Fibroblast of villous mesenchyme (primary cell): ENCODE data around the gene ZNF451. TPM values are rescaled to one million over a fixed set of nuclear protein-coding genes. Genes with fewer than 3 reads are reported as not detected.
A peak's percentile ranks its signal among the peaks of the same experiment; 100 is the strongest.
"Not testable (repeated sequence)": the region's sequence is repeated elsewhere in the genome, so short reads cannot be mapped to it uniquely, and the experiment has no call there.

ENCODE experiments used
- DNase-seq: peaks from one replicate; pipeline ENCODE4 v3.0.0-alpha.2; 2010; ENCODE audit warnings: low read depth
- H3K4me3 ChIP-seq: 2 replicates; pipeline ENCODE4 v1.5.1; 2011; ENCODE audit warnings: low read depth, mild to moderate bottlenecking, low read length
- CTCF ChIP-seq: IDR thresholded peaks from 2 replicates; pipeline ENCODE4 v1.5.1; 2012; ENCODE audit warnings: low read depth, mild to moderate bottlenecking, low read length; ENCODE audit not compliant: insufficient read depth
- total RNA-seq: library from RNA; depleted of rRNA; stranded (reverse); fragments of >200 nt; gene quantifications from 2 replicates; pipeline ENCODE4 v1.2.3, GENCODE V29; 2012

ZNF451 gene
- total RNA-seq: 58.6 and 85.1 TPM in 2 replicates

GRCh38 chr6:57089687-57090457, at the start of gene ZNF451:
ZNF451 (plus strand) TSS chr6:57090188; CDS start chr6:57090254, 66 bp downstream.
- peak; percentile 98 for DNase-seq
- peak within 1 kb of the TSS; percentile 58 for H3K4me3 ChIP-seq

GRCh38 chr6:57044061-57044460, 45.9 kb upstream of the ZNF451 start:
- not testable (repeated sequence) for DNase-seq, H3K4me3 ChIP-seq

More at GRCh38 chr6:57089687-57090457, at the start of gene ZNF451:
- TF ChIP-seq CTCF: no peak

GRCh38 chr6:57044568-57044967, 45.4 kb upstream of the ZNF451 start:
- TF ChIP-seq CTCF: no peak
- DNase-seq: no peak
- H3K4me3 ChIP-seq: no peak overlapping the region

GRCh38 chr6:57046332-57047256, 43.4 kb upstream of the ZNF451 start, which contains the start of gene KIAA1586:
KIAA1586 (plus strand) TSS chr6:57046693; CDS start chr6:57046756, 63 bp downstream.
- H3K4me3 ChIP-seq: peak within 1 kb of the TSS; percentile 70
- DNase-seq: peak; percentile 89

GRCh38 chr6:57047257-57047585, 42.8 kb upstream of the ZNF451 start:
- H3K4me3 ChIP-seq, DNase-seq: not testable (repeated sequence)

- not testable (repeated sequence) for DNase-seq
Measured at GRCh38 chr6:57047859-57048258, 42.1 kb upstream of the ZNF451 start.

GRCh38 chr6:57048577-57048976, 41.4 kb upstream of the ZNF451 start:
- TF ChIP-seq CTCF: no peak
- no peak for DNase-seq
- H3K4me3 ChIP-seq: peak overlapping the region; percentile 60

More at GRCh38 chr6:57047859-57048258, 42.1 kb upstream of the ZNF451 start:
- H3K4me3 ChIP-seq: peak overlapping the region; percentile 60

- TF ChIP-seq CTCF: no peak
- H3K4me3 ChIP-seq: no peak overlapping the region
- no peak for DNase-seq
Measured at GRCh38 chr6:57063847-57064246, 26.1 kb upstream of the ZNF451 start.
